Ishikawa (cell line): ENCODE measurements around the gene PKN1.

Source experiments
- CEBPB ChIP-seq: IDR thresholded peaks from 2 replicates; pipeline ENCODE4 v1.6.1; 2012
- CREB1 ChIP-seq: IDR thresholded peaks from 2 replicates; pipeline ENCODE4 v1.6.1; 2012; ENCODE audit warnings: low read depth
- EGR1 ChIP-seq: IDR thresholded peaks from 2 replicates; pipeline ENCODE4 v1.6.1; 2012
- EP300 ChIP-seq: IDR thresholded peaks from 2 replicates; pipeline ENCODE4 v1.6.1; 2012; ENCODE audit warnings: borderline replicate concordance
- FOXM1 ChIP-seq: IDR thresholded peaks from 2 replicates; pipeline ENCODE4 v1.6.1; 2012; ENCODE audit warnings: low read depth, borderline replicate concordance
- NFIC ChIP-seq: IDR thresholded peaks from 2 replicates; pipeline ENCODE4 v1.6.1; 2012
- RAD21 ChIP-seq: IDR thresholded peaks from 2 replicates; pipeline ENCODE4 v1.6.1; 2012; ENCODE audit warnings: low read depth
- TAF1 ChIP-seq: IDR thresholded peaks from 2 replicates; pipeline ENCODE4 v1.6.1; 2012; ENCODE audit warnings: low read depth, mild to moderate bottlenecking
- TCF12 ChIP-seq: IDR thresholded peaks from 2 replicates; pipeline ENCODE4 v1.6.1; 2012; ENCODE audit warnings: low read depth
- TEAD4 ChIP-seq: IDR thresholded peaks from 2 replicates; pipeline ENCODE4 v1.6.1; 2012
- YY1 ChIP-seq: IDR thresholded peaks from 2 replicates; pipeline ENCODE4 v1.6.1; 2012; ENCODE audit warnings: low read depth
- ZBTB7A ChIP-seq: IDR thresholded peaks from 2 replicates; pipeline ENCODE4 v1.6.1; 2012; ENCODE audit warnings: low read depth
- TF ChIP-seq, protein P1 (sequence below): IDR thresholded peaks from 2 replicates; pipeline ENCODE4 v1.6.1; 2012
- TF ChIP-seq, protein P2 (sequence below): IDR thresholded peaks from 2 replicates; pipeline ENCODE4 v1.6.1; 2012; ENCODE audit warnings: low read depth, mild to moderate bottlenecking
- TF ChIP-seq, protein P3 (sequence below): IDR thresholded peaks from 2 replicates; pipeline ENCODE4 v1.6.1; 2012

Gene PKN1

GRCh38 chr19:14401468-14402195 is 31.5 kb upstream of the PKN1 start:
- TF ChIP-seq ZBTB7A (no peak), TEAD4 (no peak), TCF12 (no peak), EGR1 (no peak), RAD21 (no peak), EP300 (no peak), CEBPB (no peak), TAF1 (no peak), FOXM1 (no peak), CREB1 (no peak), YY1 (no peak), NFIC (no peak)
- TF ChIP-seq, protein P1, sequence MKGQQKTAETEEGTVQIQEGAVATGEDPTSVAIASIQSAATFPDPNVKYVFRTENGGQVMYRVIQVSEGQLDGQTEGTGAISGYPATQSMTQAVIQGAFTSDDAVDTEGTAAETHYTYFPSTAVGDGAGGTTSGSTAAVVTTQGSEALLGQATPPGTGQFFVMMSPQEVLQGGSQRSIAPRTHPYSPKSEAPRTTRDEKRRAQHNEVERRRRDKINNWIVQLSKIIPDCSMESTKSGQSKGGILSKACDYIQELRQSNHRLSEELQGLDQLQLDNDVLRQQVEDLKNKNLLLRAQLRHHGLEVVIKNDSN: no peak
- TF ChIP-seq, protein P2, sequence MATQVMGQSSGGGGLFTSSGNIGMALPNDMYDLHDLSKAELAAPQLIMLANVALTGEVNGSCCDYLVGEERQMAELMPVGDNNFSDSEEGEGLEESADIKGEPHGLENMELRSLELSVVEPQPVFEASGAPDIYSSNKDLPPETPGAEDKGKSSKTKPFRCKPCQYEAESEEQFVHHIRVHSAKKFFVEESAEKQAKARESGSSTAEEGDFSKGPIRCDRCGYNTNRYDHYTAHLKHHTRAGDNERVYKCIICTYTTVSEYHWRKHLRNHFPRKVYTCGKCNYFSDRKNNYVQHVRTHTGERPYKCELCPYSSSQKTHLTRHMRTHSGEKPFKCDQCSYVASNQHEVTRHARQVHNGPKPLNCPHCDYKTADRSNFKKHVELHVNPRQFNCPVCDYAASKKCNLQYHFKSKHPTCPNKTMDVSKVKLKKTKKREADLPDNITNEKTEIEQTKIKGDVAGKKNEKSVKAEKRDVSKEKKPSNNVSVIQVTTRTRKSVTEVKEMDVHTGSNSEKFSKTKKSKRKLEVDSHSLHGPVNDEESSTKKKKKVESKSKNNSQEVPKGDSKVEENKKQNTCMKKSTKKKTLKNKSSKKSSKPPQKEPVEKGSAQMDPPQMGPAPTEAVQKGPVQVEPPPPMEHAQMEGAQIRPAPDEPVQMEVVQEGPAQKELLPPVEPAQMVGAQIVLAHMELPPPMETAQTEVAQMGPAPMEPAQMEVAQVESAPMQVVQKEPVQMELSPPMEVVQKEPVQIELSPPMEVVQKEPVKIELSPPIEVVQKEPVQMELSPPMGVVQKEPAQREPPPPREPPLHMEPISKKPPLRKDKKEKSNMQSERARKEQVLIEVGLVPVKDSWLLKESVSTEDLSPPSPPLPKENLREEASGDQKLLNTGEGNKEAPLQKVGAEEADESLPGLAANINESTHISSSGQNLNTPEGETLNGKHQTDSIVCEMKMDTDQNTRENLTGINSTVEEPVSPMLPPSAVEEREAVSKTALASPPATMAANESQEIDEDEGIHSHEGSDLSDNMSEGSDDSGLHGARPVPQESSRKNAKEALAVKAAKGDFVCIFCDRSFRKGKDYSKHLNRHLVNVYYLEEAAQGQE: no peak
- TF ChIP-seq, protein P3, sequence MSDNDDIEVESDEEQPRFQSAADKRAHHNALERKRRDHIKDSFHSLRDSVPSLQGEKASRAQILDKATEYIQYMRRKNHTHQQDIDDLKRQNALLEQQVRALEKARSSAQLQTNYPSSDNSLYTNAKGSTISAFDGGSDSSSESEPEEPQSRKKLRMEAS: no peak

- TF ChIP-seq, protein P2: no peak
- TF ChIP-seq NFIC (no peak), YY1 (no peak), ZBTB7A (no peak), CREB1 (no peak), TCF12 (no peak), FOXM1 (no peak), RAD21 (no peak), TAF1 (no peak), EP300 (no peak), EGR1 (no peak), TEAD4 (no peak), CEBPB (no peak)
- TF ChIP-seq, protein P3: no peak
- TF ChIP-seq, protein P1: no peak
These were observed 30.6 kb upstream of the PKN1 start for GRCh38 chr19:14402332-14403144.

- TF ChIP-seq TEAD4: no peak
These were observed 28.8 kb upstream of the PKN1 start for GRCh38 chr19:14404312-14404711.

DNA sequence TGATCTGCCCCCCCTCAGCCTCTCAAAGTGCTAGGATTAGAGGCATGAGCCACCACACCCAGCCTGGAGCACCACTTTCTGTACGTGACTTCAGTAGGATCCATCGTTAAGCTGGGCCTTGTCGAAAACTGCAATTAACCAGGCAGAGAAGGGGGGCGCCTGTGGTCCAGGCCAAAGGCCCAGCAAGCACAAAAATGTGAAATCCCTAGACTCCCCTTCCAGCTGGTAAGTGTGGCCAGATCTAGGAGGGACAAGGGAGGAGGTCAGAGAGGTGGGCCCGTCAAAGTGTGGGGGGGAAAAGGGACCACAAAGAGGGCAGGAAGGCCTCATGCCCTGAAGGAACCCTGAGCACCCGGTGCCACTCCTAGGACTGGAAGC is 27.7 kb upstream of the PKN1 start:
- TF ChIP-seq NFIC (no peak), RAD21 (no peak), TCF12 (no peak), FOXM1 (no peak), ZBTB7A (no peak), CREB1 (no peak), YY1 (no peak), TEAD4 (no peak), EP300 (no peak), TAF1 (no peak), CEBPB (no peak), EGR1 (no peak)
- TF ChIP-seq, protein P2: no peak
- TF ChIP-seq, protein P1: no peak
- TF ChIP-seq, protein P3: no peak
